Measurements from ENCODE around the gene NSUN2. TPM values are rescaled to one million over a fixed set of nuclear protein-coding genes. Genes with fewer than 3 reads are reported as not detected.
A peak's percentile ranks its signal among the peaks of the same experiment; 100 is the strongest.

NSUN2 gene
- total RNA-seq, 1 donor from 2014 or later = 78.8 TPM

GRCh38 chr5:6582507-6583048, 50.3 kb downstream of the NSUN2 start:
- peaks cover 21% of the 10 kb centered on the region for H3K27me3 ChIP-seq (ENCODE audit: insufficient read depth, low read length)
- TF ChIP-seq CTCF (IDR thresholded peaks at IDR 0.05; ENCODE audit: insufficient read depth, low read depth, low read length) (no peak), EZH2 (IDR thresholded peaks at IDR 0.05; ENCODE audit: insufficient read depth, low read length) (no peak)
- H3K4me1 Mint-ChIP-seq (ENCODE audit: low read depth, unreplicated experiment) = no peaks in the 10 kb centered on the region
- no peak overlapping the region for H3K27ac ChIP-seq (ENCODE audit: low read depth, low read length)
- no peaks in the 10 kb centered on the region for H3K36me3 Mint-ChIP-seq (ENCODE audit: low read depth, unreplicated experiment)
- no peaks in the 10 kb centered on the region for H3K36me3 ChIP-seq (ENCODE audit: insufficient read depth, low read length)
- no peaks in the 10 kb centered on the region for H3K9me3 ChIP-seq (ENCODE audit: insufficient read depth, low read depth, low read length)
- H3K4me3 ChIP-seq (ENCODE audit: insufficient read depth, low read depth, low read length) = peak overlapping the region; percentile 17
- H3K9me3 Mint-ChIP-seq (ENCODE audit: unreplicated experiment) = peaks cover 2% of the 10 kb centered on the region
- H3K27ac Mint-ChIP-seq (ENCODE audit: unreplicated experiment) = no peak overlapping the region
- no peak overlapping the region for H3K4me3 Mint-ChIP-seq (ENCODE audit: unreplicated experiment)
- H3K79me2 ChIP-seq (ENCODE audit: insufficient read depth, low read length) = no peaks in the 10 kb centered on the region
- peaks cover 9% of the 10 kb centered on the region for H3K4me1 ChIP-seq (ENCODE audit: insufficient read depth, low read length)
- peaks cover 61% of the 10 kb centered on the region for H3K27me3 Mint-ChIP-seq (ENCODE audit: low read depth, unreplicated experiment)
- no peak overlapping the region for H3K9ac ChIP-seq (ENCODE audit: low read length)
- FAIRE-seq (no peak), DNase-seq (ENCODE audit: low read depth) (no peak)
- H4K20me1 ChIP-seq (ENCODE audit: insufficient read depth, low read length) = no peaks in the 10 kb centered on the region
- peak overlapping the region; percentile 78 for H3K4me2 ChIP-seq (ENCODE audit: low read length)
- H2AFZ ChIP-seq (ENCODE audit: low read depth, low read length) = peak overlapping the region; percentile 41

DNA sequence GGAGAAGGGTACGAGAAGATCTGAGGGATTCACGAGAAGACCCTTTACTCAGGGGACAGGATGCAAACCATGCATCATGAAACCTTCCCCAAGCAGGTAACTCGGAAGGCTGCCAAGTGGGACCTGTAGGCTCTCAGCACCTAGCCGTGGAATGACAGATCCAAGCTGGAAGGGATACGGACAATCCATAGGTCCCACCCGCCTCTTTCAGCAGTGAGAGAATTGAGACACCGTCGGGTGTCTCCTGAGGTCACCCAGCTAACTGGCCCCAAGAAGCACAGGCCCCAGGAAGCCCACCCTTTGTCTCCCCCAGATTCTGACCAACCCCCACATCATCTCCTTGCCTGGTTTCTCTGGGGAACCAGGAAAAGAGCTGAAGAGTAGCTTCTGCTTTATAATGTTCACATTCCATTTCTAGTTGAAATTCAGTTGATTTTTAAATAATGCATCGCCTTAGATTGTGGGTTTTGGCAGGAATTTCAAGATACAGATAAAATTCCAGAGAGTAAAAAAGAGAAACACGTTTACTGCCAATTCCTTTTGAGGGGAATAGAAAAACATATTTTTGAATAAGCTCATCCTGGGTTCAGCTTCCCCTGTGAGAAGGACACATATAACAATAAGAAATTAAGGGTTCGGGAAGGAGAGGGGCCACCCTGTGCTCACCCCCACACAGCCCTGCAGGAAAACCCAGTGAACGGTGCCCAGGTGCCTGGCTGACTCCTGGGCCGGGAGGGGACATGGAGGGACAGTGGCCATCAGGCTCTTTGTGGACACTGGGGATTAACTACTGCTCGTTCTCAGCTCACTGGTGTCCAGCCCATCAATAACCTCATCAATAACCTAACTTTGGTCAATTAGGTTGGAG, 51.1 kb downstream of the NSUN2 start:
- H4K20me1 ChIP-seq (ENCODE audit: insufficient read depth, low read length) = no peaks in the 10 kb centered on the region
- Mint-ChIP-seq H3K4me1 (ENCODE audit: low read depth, unreplicated experiment) (no peaks in the 10 kb centered on the region), H3K27ac (ENCODE audit: unreplicated experiment) (no peak overlapping the region), H3K36me3 (ENCODE audit: low read depth, unreplicated experiment) (no peaks in the 10 kb centered on the region), H3K27me3 (ENCODE audit: low read depth, unreplicated experiment) (peaks cover 55% of the 10 kb centered on the region), H3K4me3 (ENCODE audit: unreplicated experiment) (no peak overlapping the region), H3K9me3 (ENCODE audit: unreplicated experiment) (peaks cover 2% of the 10 kb centered on the region)
- peak overlapping the region; percentile 78 for H3K4me2 ChIP-seq (ENCODE audit: low read length)
- FAIRE-seq = no peak
- peaks cover 9% of the 10 kb centered on the region for H3K4me1 ChIP-seq (ENCODE audit: insufficient read depth, low read length)
- no peak overlapping the region for H2AFZ ChIP-seq (ENCODE audit: low read depth, low read length)
- H3K27me3 ChIP-seq (ENCODE audit: insufficient read depth, low read length) = peaks cover 20% of the 10 kb centered on the region
- no peak overlapping the region for H3K4me3 ChIP-seq (ENCODE audit: insufficient read depth, low read depth, low read length)
- H3K9ac ChIP-seq (ENCODE audit: low read length) = no peak overlapping the region
- no peaks in the 10 kb centered on the region for H3K36me3 ChIP-seq (ENCODE audit: insufficient read depth, low read length)
- no peaks in the 10 kb centered on the region for H3K9me3 ChIP-seq (ENCODE audit: insufficient read depth, low read depth, low read length)
- peak; percentile 44 for DNase-seq (ENCODE audit: low read depth)
- no peak for TF ChIP-seq EZH2 (IDR thresholded peaks at IDR 0.05; ENCODE audit: insufficient read depth, low read length)
- no peak for TF ChIP-seq CTCF (IDR thresholded peaks at IDR 0.05; ENCODE audit: insufficient read depth, low read depth, low read length)
- no peak overlapping the region for H3K27ac ChIP-seq (ENCODE audit: low read depth, low read length)
- H3K79me2 ChIP-seq (ENCODE audit: insufficient read depth, low read length) = no peaks in the 10 kb centered on the region

- Histone ChIP-seq H3K9ac (ENCODE audit: low read length) (no peak overlapping the region), H3K4me1 (ENCODE audit: insufficient read depth, low read length) (peaks cover 9% of the 10 kb centered on the region), H4K20me1 (ENCODE audit: insufficient read depth, low read length) (no peaks in the 10 kb centered on the region), H3K4me2 (ENCODE audit: low read length) (no peak overlapping the region), H3K36me3 (ENCODE audit: insufficient read depth, low read length) (no peaks in the 10 kb centered on the region), H3K27ac (ENCODE audit: low read depth, low read length) (no peak overlapping the region), H2AFZ (ENCODE audit: low read depth, low read length) (no peak overlapping the region), H3K79me2 (ENCODE audit: insufficient read depth, low read length) (no peaks in the 10 kb centered on the region), H3K4me3 (ENCODE audit: insufficient read depth, low read depth, low read length) (no peak overlapping the region), H3K9me3 (ENCODE audit: insufficient read depth, low read depth, low read length) (no peaks in the 10 kb centered on the region), H3K27me3 (ENCODE audit: insufficient read depth, low read length) (peaks cover 22% of the 10 kb centered on the region)
- no peaks in the 10 kb centered on the region for H3K36me3 Mint-ChIP-seq (ENCODE audit: low read depth, unreplicated experiment)
- no peak overlapping the region for H3K27ac Mint-ChIP-seq (ENCODE audit: unreplicated experiment)
- DNase-seq (ENCODE audit: low read depth) = peak; percentile 46
- H3K4me1 Mint-ChIP-seq (ENCODE audit: low read depth, unreplicated experiment) = no peaks in the 10 kb centered on the region
- H3K9me3 Mint-ChIP-seq (ENCODE audit: unreplicated experiment) = peaks cover 2% of the 10 kb centered on the region
- peaks cover 51% of the 10 kb centered on the region for H3K27me3 Mint-ChIP-seq (ENCODE audit: low read depth, unreplicated experiment)
- no peak for FAIRE-seq
- H3K4me3 Mint-ChIP-seq (ENCODE audit: unreplicated experiment) = no peak overlapping the region
- TF ChIP-seq CTCF (IDR thresholded peaks at IDR 0.05; ENCODE audit: insufficient read depth, low read depth, low read length) (no peak), EZH2 (IDR thresholded peaks at IDR 0.05; ENCODE audit: insufficient read depth, low read length) (no peak)
These were observed 51.8 kb downstream of the NSUN2 start for GRCh38 chr5:6581090-6581489.
